SK-N-SH (cell line): ENCODE data around the gene NECAB2. TPM values are rescaled to one million over a fixed set of nuclear protein-coding genes. Genes with fewer than 3 reads are reported as not detected.

Experiments used
- CTCF ChIA-PET: fragments of 300-600, 350-600 bp; formaldehyde crosslinking; extraction: SDS; loops from one replicate; lab custom pipeline; 2021; lab: Yijun Ruan, JAX
- POLR2A ChIA-PET: fragments of 350-600 bp; sonication (Branson Sonifier 250); formaldehyde crosslinking; extraction: SDS; loops from one replicate; lab custom pipeline; 2020; ENCODE audit warnings: antibody characterized with exemption, inconsistent platforms; lab: Yijun Ruan, JAX
- DNase-seq: peaks from one replicate; pipeline ENCODE4 v3.0.0; 2012
- H2AFZ ChIP-seq: fragments of 200-600 bp; sonication (generic); 2 replicates; pipeline ENCODE4 v1.8.1; 2016; ENCODE audit warnings: antibody characterized with exemption, mild to moderate bottlenecking, low read depth
- H3F3A ChIP-seq: fragments of 200-600 bp; sonication (generic); replicated peaks from 2 replicates; pipeline ENCODE3; 2016; ENCODE audit warnings: antibody characterized with exemption, mild to moderate bottlenecking; ENCODE audit not compliant: insufficient read depth
- H3K27ac ChIP-seq, 2 experiments: fragments of 200-500 bp in 1 of 2; fragments of 200-600 bp in 1 of 2; sonication (Bioruptor generic) in 1 of 2; sonication (generic), shearing (Covaris generic) in 1 of 2; 2 replicates each; pipeline versions ENCODE4 v1.5.1 to v1.6.1; 2014 to 2016; ENCODE audit warnings: low read depth in 2 of 2, inconsistent platforms in 1 of 2, low read length in 1 of 2, mild to moderate bottlenecking in 1 of 2, mixed read lengths in 1 of 2
- H3K27me3 ChIP-seq: fragments of 200-600 bp; sonication (generic), shearing (Covaris generic); 2 replicates; pipeline ENCODE4 v1.6.1; 2016; ENCODE audit warnings: mixed run types; ENCODE audit not compliant: insufficient read depth
- H3K36me3 ChIP-seq, 2 experiments: fragments of 200-500 bp in 1 of 2; fragments of 200-600 bp in 1 of 2; sonication (Bioruptor generic) in 1 of 2; sonication (generic) in 1 of 2; replicated peaks in 1 of 2; 2 replicates each; pipeline versions ENCODE3 to v1.5.1; 2014 to 2016; ENCODE audit warnings: low read length in 1 of 2, mild to moderate bottlenecking in 1 of 2; ENCODE audit not compliant: insufficient read depth in 2 of 2, control insufficient read depth in 1 of 2
- H3K4me1 ChIP-seq, 2 experiments: fragments of 200-500 bp in 1 of 2; fragments of 200-600 bp in 1 of 2; sonication (Bioruptor generic) in 1 of 2; sonication (generic), shearing (Covaris generic) in 1 of 2; 2 replicates each; pipeline versions ENCODE4 v1.5.1 to v1.6.1; 2014 to 2016; ENCODE audit warnings: low read depth in 1 of 2, low read length in 1 of 2, mixed run types in 1 of 2; ENCODE audit not compliant: insufficient read depth in 2 of 2, control insufficient read depth in 1 of 2
- H3K4me2 ChIP-seq: fragments of 200-600 bp; sonication (generic), shearing (Covaris generic); 2 replicates; pipeline ENCODE4 v1.6.1; 2017; ENCODE audit warnings: mixed run types
- H3K4me3 ChIP-seq, 2 experiments: fragments of 200-500 bp in 1 of 2; fragments of 200-600 bp in 1 of 2; sonication (Bioruptor generic) in 1 of 2; sonication (generic), shearing (Covaris generic) in 1 of 2; 2 replicates each; pipeline versions ENCODE4 v1.5.1 to v1.8.1; 2014 to 2016; ENCODE audit warnings: low read depth in 2 of 2, inconsistent platforms in 1 of 2, low read length in 1 of 2, mild to moderate bottlenecking in 1 of 2, mixed read lengths in 1 of 2, moderate library complexity in 1 of 2
- H3K79me2 ChIP-seq: fragments of 200-600 bp; sonication (generic); 2 replicates; pipeline ENCODE4 v1.8.1; 2017; ENCODE audit warnings: mild to moderate bottlenecking; ENCODE audit not compliant: insufficient read depth
- H3K9ac ChIP-seq: fragments of 200-600 bp; sonication (generic); 2 replicates; pipeline ENCODE4 v1.6.1; 2017; ENCODE audit warnings: mixed run types
- H3K9me2 ChIP-seq: fragments of 200-600 bp; sonication (generic); 2 replicates; pipeline ENCODE4 v1.6.1; 2017; ENCODE audit warnings: mixed run types
- H3K9me3 ChIP-seq: fragments of 200-600 bp; sonication (generic); 2 replicates; pipeline ENCODE4 v1.6.1; 2017; ENCODE audit warnings: mixed run types, mild to moderate bottlenecking, moderate library complexity
- H4K20me1 ChIP-seq: fragments of 200-600 bp; sonication (generic); 2 replicates; pipeline ENCODE4 v1.6.1; 2017; ENCODE audit warnings: mild to moderate bottlenecking, mixed run types; ENCODE audit not compliant: insufficient read depth
- EP300 ChIP-seq, 2 experiments: IDR thresholded peaks; 2 replicates each; pipeline versions ENCODE4 v1.4.0 to v1.6.1; 2012; ENCODE audit warnings: borderline replicate concordance in 1 of 2, low read depth in 1 of 2, low read length in 1 of 2
- EZH2phosphoT487 ChIP-seq: fragments of 200-600 bp; sonication (generic); IDR thresholded peaks from 2 replicates; pipeline ENCODE4 v1.6.1; 2017; ENCODE audit warnings: low read depth, mixed run types, mild to moderate bottlenecking, antibody characterized with exemption, moderate library complexity, borderline replicate concordance
- FOSL2 ChIP-seq: IDR thresholded peaks from 2 replicates; pipeline ENCODE4 v1.4.0; 2012; ENCODE audit warnings: low read depth, mild to moderate bottlenecking, moderate library complexity, borderline replicate concordance
- FOXM1 ChIP-seq: IDR thresholded peaks from 2 replicates; pipeline ENCODE4 v1.4.0; 2012; ENCODE audit warnings: low read depth, mild to moderate bottlenecking
- PBX3 ChIP-seq: IDR thresholded peaks from 2 replicates; pipeline ENCODE4; 2012
- RFX5 ChIP-seq: IDR thresholded peaks from 2 replicates; pipeline ENCODE4 v1.6.1; 2012; ENCODE audit warnings: mild to moderate bottlenecking, improper control_type of control experiment, low read length
- RXRA ChIP-seq: IDR thresholded peaks from 2 replicates; pipeline ENCODE4 v1.4.0; 2012; ENCODE audit warnings: low read depth, mild to moderate bottlenecking, borderline replicate concordance
- SMC3 ChIP-seq: IDR thresholded peaks from 2 replicates; pipeline ENCODE4 v1.6.1; 2012; ENCODE audit warnings: low read depth, low read length, improper control_type of control experiment
- TAF1 ChIP-seq: IDR thresholded peaks from 2 replicates; pipeline ENCODE4 v1.6.1; 2012; ENCODE audit warnings: low read depth, mild to moderate bottlenecking, low read length, moderate library complexity, borderline replicate concordance
- WGBS: methylation state at CpG from one replicate; pipeline ENCODE4 v1.1.6; 2017; ENCODE audit warnings: low lambda C conversion rate; 5-methylcytosine and 5-hydroxymethylcytosine counted together
- polyA plus RNA-seq, 3 experiments: library from polyadenylated mRNA; depleted of rRNA; stranded (reverse); fragments of >200 nt; gene quantifications; 2 replicates each; pipeline ENCODE4 v1.2.3, GENCODE V29; 2012

The NECAB2 gene
- polyA plus RNA-seq, 1 of the 3 experiments (the other 2 are of a cell fraction), result 0.58 TPM

- TF ChIP-seq RFX5 (no peak), EP300 (IDR thresholded peaks at IDR 0.05; ENCODE audit: borderline replicate concordance in 1 of 2, low read depth in 1 of 2, low read length in 1 of 2) (no peak), EZH2phosphoT487 (no peak), SMC3 (no peak)
Observed at GRCh38 chr16:84000989-84001642, 33.1 kb downstream of the NECAB2 start (continued).

- no peak for DNase-seq
- Histone ChIP-seq H3K36me3 (no peaks in the 10 kb centered on the region), H3K9ac (no peak overlapping the region), H3K4me1 (no peaks in the 10 kb centered on the region), H3K79me2 (no peaks in the 10 kb centered on the region), H3K9me2 (no peaks in the 10 kb centered on the region), H3K9me3 (no peaks in the 10 kb centered on the region), H3K4me2 (no peak overlapping the region), H3K4me3 (no peak overlapping the region), H3K27ac (no peak overlapping the region), H3F3A (no peaks in the 10 kb centered on the region), H3K27me3 (peaks cover 11% of the 10 kb centered on the region; the same call in 1 of the 2 replicates), H2AFZ (no peak overlapping the region), H4K20me1 (no peaks in the 10 kb centered on the region)
- WGBS, result 82% methylated on average over 5 of the region's 7 CpGs
- POLR2A ChIA-PET, result no interaction called here
- TF ChIP-seq EZH2phosphoT487, result no peak
- CTCF ChIA-PET, result interaction anchor here (0.9 to 1.7 kb wide), 5 partner anchors 15 to 83 kb away, joined by 3 to 6 read pairs (median 4); no protein-coding TSS in a partner anchor
Observed at GRCh38 chr16:84001726-84002125, 33.7 kb downstream of the NECAB2 start.

GRCh38 chr16:84003038-84003437 is 35.0 kb downstream of the NECAB2 start:
- Histone ChIP-seq H3K79me2 (no peaks in the 10 kb centered on the region), H3K27ac (no peak overlapping the region), H3K9me3 (no peaks in the 10 kb centered on the region), H3K36me3 (no peaks in the 10 kb centered on the region), H3K9me2 (no peaks in the 10 kb centered on the region), H3K4me1 (no peaks in the 10 kb centered on the region), H3K27me3 (peaks cover 11% of the 10 kb centered on the region; the same call in 1 of the 2 replicates), H3K4me2 (no peak overlapping the region), H3K4me3 (no peak overlapping the region), H3K9ac (no peak overlapping the region), H4K20me1 (no peaks in the 10 kb centered on the region), H2AFZ (no peak overlapping the region), H3F3A (no peaks in the 10 kb centered on the region)
- no peak for DNase-seq
- no peak for TF ChIP-seq PBX3
- TF ChIP-seq RXRA, result no peak
- no peak for TF ChIP-seq FOSL2
- no peak for TF ChIP-seq FOXM1
- no peak for TF ChIP-seq SMC3
- TF ChIP-seq TAF1, result no peak
- POLR2A ChIA-PET, result no interaction called here
- CTCF ChIA-PET, result interaction anchor here (1.6 to 1.7 kb wide), 2 partner anchors 46 to 63 kb away, joined by 3 to 5 read pairs; no protein-coding TSS in a partner anchor
- WGBS, result 68% methylated on average over 7 of the region's 12 CpGs
